Stimulated activated CD4-positive, alpha-beta T cell treated with anti-CD3 and anti-CD28 coated beads, TNF-alpha, amount 100 ng/mL, for 48 hours (primary cell): ENCODE results near the gene NES.
"Not testable (repeated sequence)": the region's sequence is repeated elsewhere in the genome, so short reads cannot be mapped to it uniquely, and the experiment has no call there.

ENCODE experiments used
- DNase-seq, 3 donors: peaks; one replicate each; pipeline ENCODE4 v3.0.0-alpha.2; 2020; ENCODE audit warnings: low read depth in 3 of 3

The NES gene

DNA sequence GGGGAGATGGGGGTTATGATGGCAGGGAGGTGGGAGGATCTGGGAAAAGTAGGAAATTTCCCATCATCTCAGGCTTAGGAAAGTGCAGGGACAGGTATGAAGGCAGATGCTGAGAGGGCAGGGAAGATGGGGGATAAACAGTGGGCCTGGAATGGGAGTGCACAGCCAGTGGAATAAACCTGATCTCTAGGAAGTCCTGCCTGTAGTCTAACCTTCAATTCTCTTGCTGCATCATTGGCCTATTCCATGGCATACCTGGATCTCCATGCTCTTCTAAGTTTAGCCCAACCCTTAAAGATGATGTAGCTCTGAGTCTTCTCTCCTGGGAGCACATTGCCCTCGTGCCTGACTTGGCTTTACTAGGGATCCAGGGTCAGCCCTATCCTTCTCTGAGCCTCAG lies 32.6 kb downstream of the NES start:
- DNase-seq = no peak

DNA sequence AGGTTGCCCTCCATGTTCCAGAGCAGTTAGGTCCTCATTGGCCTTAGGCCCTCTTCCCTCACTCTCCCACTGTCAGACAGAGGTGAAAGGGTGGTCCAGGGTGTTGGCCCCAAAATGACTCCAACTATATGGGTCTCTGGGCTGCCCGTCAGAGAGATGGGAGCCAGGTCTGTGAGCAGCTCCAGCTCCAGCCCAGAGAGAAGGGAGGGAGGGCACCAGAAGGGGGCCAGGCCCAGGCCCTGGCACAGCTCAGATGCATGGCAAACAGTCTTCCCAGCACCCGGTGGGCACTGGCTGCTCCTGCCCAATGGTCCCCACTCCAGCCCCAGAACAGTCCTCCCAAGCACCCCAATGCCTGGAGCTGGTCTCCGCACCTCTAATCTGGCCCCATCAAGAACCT lies 33.1 kb downstream of the NES start:
- DNase-seq = no peak

DNA sequence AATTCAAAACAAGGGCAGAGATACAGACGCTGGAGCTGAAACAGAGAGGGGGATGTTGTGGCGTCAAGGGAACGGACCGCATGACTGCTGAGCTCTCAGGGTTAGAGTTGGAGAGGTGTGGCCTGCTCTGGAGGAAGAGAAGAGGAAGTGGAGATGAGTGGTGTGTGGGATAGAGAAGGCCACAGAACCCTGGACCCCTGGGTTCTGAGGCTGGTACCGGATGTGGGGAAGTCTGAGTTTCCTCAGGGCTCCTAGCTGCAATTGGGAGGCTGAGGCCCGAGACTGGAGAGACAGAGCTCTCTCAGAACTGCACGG lies 33.5 kb downstream of the NES start:
- no peak for DNase-seq

DNA sequence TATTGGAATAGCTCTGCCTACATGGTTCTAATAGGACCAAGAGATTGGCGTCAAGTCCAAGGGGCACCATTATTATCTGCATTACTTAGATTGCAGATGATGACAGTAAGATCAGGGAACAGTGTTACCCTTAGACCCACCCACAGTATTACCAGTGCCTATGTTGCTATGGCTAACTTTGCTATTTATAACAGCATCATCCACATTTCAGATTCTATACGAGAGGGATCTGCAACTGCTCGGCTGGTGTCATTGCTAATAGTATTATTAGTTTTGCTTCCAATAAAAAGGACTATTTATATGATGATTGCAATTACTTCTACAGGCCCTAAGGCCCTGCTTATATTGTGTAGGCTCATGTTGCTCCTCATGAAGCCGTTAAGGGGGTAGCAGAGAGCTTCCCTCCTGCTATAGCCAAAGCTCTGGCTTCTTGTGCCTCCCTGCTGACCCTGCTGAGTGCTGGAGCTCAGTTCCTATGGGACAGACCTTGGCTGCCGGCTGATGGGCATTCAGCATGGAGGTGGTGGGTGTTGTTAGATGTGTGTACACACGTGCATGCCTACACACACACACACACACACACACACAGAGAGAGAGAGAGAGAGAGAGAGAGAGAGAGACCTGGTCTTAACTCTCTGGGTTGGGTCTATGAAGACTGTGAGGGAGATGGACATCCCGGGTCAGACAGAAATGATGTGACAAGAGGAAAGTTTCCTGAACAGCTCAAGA lies 34.0 kb downstream of the NES start:
- no peak for DNase-seq

DNA sequence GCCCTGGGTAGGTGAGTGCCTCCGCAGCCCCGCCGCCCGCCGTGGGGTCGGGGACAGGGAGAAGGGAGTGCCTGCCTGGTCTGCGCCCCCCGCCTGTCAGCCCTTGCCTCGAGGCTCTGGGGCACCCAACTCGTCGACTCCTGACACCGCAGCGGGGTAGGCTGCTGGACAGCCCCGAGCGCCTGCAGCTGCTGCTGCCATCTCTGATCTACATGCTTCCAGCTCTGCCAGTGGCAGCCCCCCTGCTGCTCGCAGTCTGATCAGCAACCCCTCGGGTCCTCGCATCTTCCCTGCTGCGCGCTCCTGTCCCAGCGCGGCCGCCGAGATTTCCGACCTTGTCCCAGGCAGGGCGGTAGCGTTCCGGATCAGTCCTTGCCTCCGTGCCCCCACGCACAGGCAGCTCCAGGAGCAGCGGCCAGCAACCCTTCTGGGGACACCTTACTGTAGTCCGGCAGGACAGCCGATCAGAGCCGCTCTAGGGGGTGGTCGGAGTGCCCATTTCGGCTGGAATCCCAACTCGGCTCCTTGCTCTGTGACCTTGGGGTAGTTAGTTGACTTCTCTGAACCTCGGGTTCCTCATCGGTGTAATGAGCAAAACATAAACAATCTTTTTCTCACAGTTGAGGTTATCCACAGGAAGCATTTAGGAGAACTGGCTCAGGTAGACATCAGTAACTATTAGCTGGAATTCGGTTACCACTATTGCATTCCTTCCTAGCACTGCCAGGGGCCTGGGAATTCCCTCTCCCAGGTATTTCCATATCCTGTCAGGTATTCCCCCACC lies 34.8 kb downstream of the NES start:
- DNase-seq = no peak

DNA sequence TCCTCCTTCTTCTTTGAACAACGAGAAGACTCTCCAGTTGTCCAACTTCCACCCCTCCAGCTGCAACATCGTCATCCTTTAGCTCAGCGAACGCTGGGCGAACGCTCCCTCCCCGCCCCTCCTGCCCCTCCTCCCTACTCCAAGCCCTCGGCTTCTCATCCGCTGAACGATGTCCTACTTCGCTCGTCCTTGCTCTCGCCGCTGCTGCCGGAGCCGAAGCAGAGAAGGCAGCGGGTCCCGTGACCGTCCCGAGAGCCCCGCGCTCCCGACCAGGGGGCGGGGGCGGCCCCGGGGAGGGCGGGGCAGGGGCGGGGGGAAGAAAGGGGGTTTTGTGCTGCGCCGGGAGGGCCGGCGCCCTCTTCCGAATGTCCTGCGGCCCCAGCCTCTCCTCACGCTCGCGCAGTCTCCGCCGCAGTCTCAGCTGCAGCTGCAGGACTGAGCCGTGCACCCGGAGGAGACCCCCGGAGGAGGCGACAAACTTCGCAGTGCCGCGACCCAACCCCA lies 35.4 kb downstream of the NES start, which contains the start of gene BCAN:
Gene BCAN, plus strand, starts transcription at position 357 of the 504 bp plus-strand sequence. CDS start 3,938 bp downstream, outside the sequence.
- DNase-seq = no peak

DNA sequence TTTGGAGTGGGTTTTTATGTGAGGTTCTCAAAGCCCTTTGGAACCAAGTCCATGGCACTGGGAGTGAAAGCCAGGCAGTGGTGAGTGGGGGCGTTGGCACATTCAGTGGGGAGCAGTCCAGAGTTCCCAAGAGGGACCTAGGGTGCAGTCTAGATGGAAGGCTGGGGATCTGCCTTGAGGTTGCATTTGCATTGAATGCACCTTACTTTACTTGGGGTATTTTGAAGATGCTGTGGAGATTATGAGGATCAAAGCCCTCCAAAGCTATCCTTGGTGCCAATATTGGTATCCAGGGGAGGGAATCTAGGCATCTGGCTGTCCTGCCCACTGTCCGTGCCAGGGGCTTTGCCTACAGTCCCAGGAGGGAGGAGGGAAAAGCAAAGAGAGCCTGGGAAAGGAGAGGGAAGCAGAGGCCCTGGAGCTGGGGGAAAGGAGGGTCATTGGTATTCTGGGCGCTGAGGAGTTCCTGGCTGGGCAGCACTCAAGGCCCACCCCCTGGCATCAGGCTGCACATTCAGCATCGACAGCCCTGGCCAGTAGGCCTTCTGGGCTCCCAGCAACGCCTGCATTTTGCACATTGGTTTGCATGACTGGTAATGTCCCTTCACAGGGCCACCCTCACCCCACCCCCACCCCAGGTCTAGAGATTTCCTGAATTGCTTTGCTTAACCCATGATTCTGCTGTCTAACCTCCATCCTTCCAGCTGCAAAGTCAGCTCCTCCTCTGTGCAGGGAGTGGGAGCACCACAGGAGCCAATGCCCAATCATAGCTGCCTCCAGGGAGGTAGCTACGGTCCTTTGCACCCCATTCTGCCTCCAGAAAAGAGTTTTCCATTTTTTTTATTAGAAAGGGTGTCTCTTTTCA lies 36.1 kb downstream of the NES start:
- no peak for DNase-seq

DNA sequence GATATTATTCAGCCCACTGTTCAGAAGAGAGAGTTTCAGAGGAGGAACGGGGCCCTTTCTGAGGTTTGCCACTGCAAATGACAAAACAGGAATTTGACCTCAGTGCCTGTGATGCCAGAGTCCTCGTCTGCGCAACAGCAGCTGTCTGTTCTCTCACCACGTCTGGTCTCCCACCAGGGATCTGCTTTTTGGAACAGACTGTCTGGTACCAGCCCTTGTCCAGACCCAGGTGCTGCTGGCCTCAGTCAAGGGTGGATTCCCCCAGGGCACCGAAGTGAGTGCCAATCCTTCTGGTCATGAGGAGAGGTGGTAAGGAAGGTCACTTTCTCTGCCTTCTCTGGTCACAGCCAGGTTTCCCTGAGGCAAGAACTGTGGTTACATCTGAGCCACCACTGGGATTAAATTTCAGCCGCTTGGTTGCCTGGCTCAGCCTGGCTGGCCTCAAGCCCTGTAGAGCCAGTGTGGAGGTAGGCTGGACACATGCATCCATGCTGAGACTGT lies 37.6 kb downstream of the NES start:
- DNase-seq = no peak

DNA sequence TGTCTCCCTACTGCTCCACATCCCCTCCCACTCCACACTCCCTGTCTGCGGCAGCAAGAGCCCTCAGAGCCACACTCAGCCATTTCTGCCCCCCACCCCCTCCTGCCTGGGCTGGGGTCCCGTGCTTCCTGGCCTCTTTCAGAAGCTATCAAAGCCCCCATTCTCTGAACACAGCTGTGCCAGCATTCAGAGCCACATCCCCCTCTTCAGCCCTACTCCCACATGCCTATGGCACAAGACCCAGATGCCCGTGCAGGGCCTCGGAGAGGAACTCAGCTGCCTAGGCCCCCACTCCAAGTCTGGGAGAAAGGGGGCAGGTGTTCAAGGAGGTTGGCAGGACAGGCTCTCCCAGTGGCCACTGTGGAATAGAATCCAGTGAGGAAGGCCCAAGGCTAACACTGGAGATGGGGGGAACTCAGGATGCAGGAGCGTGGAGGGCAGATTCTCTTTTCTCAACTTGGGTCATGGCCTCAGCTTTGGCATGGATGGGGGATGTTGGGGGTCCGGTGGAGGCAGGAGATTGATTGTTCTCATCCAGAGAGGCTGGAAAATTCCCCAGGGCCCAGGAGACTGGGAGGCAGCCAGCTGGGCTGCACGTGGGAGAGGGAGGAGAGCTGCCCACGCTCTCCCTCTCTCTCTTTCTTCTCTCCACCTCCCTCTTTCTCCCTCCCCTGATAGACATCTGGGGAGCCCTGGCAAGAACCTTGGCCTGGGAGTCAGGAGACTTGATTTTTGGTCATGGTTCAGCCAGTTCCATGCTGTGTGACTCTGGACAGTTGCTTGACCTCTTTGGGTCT lies 38.8 kb downstream of the NES start:
- DNase-seq = no peak

DNA sequence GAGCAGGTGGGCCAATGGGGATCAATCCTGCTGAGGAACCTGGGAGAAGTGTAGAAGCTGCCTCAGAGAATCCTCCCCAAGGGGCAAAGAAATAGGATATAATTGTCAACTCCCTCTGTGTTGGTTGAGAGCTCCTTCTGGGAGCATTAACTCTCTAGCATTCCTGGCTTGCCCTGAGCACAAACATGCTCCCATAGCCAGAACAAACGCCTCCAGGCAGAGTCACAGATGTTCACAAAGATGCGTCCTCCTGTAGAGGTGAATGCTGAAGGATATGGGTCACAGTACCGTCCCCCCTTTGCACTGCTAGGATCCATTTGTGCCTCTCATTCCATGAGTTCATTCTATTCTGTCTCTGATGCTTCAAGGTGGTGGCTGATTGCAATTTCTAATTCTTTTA lies 44.9 kb downstream of the NES start:
- no peak for DNase-seq

DNA sequence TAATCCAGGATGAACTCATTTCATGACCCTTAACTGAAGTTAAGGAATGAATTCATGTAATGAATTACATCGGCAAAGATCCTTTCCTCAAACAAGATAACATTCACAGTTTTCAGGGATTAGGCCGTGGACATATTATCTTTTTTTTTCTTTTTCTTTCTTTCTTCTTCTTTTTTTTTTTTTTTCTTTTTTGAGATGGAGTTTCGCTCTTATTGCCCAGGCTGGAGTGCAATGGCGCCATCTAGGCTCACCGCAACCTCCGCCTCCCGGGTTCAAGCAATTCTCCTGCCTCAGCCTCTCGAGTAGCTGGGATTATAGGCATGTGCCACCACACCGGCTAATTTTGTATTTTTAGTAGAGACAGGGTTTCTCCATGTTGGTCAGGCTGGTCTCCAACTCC lies 46.1 kb downstream of the NES start:
- DNase-seq = not testable (repeated sequence)

DNA sequence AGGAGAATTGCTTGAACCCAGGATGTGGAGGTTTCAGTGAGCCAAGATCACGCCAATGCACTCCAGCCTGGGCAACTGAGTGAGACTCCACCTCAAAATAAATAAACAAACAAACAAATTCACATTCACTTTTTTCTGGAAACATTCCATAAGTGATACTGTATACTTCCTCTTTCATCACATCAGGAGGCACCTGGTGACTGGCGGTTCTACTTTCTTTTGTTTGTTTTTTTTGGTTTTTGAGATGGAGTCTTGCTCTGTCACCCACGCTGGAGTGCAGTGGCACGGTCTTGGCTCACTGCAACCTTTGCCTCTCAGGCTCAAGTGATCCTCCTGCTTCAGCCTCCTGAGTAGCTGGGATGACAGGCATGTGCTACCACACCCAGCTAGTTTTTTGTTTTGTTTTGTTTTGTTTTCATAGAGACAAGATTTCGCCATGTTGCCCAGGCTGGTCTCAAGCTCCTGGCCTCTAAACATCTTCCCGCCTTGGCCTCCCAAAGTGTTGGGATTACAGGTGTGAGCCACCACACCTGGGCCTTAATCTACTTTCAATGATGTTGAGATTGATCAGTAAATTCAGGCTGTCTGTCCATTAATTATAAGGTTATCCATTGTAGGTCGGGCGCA lies 47.3 kb downstream of the NES start:
- no peak for DNase-seq

DNA sequence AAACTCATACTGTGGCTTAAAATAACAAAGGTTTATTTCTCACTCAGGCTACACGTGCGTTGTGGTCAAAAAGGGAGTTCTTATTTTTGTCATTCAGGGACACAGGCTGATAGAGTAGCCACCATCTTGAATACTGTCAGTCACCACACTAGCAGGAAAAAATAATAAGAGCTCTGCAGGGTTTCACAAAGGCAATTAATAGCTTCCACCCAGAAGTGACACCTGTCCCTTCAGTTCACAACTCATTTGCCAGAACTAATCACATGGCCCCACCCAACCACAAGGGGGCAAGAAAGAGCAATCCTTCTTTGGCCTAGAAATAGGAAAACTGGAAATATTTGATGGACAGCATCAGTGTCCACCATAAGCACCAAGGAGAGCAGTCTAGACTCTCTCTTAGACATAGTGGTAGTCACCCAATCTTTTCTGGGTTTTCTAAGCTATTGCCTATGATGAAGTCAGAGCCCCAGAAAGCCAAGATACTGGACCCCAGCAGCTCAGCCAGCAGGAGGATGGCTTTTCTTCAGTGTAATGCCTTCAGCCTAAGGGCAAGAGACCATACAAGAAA lies 49.8 kb downstream of the NES start:
- no peak for DNase-seq

DNA sequence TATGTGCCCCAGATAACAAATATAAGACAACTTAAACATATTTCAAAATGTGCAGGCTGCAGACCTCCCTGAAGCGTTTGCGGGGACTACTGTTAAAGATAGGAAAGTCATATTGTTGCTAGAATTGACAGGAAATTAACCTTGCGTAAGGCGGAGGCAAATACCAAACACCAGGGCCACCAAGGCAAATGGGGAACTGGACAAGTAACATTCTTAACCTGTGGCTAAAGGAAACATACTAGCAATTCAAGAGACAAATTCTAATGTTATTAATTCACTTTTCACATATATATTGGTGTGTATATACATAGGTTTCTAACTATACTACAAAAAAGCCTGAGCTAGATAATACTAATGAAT lies 51.1 kb downstream of the NES start:
- no peak for DNase-seq

DNA sequence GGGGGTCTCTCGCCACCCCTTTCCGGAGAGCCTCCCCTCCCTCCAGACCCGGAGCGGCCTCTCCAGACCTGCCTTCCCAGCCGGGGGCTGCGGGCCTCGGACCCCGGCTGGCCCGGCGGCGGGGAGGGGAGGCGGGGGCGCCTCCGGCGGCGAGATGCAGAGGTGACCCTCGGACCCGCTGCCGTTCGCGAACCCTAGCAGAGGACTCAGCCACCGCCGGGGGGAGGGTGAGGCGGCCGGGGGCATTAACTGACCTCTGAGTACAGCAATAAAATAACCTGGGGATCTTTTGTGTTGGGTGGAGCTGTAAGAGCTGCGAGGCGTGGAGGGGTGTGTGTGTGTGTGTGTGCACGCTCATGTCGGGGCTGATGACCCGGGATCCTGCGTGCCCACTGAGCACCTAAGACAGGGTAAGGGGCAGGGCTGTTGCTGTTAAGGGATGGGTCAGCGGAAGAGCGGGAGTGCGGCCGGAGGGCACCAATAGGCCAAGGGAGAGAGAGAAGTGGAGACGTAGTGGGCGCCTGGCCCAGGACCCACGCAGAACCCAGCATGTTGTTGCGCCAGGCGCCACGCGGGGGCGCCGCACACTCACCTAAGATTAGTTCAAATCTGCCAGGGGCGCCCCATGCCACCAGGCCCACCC lies 51.6 kb downstream of the NES start:
- peak in 2 of 3 donors; percentile 41 to 61 for DNase-seq

DNA sequence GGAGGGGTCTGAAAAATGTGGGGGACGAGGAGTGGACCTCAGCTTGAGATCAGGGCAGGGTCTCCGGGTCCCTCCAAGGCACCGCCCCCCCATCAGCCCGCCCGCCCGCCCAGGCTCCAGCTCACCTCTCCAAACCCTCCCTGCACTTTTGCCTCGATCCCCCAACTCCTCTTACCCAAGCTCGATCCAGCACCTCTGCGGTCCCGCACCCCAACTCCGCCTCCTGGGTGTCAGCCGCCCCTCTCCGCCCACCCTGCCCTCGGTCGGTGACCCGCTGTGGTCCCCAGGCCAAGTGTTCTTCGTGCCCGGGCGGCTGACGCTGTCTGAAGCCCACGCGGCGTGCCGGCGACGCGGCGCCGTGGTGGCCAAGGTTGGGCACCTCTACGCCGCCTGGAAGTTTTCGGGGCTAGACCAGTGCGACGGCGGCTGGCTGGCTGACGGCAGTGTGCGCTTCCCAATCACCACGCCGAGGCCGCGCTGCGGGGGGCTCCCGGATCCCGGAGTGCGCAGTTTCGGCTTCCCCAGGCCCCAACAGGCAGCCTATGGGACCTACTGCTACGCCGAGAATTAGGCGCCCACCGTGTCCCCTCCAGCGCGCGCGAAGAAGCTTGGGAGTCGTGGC lies 52.3 kb downstream of the NES start:
- DNase-seq = no peak

DNA sequence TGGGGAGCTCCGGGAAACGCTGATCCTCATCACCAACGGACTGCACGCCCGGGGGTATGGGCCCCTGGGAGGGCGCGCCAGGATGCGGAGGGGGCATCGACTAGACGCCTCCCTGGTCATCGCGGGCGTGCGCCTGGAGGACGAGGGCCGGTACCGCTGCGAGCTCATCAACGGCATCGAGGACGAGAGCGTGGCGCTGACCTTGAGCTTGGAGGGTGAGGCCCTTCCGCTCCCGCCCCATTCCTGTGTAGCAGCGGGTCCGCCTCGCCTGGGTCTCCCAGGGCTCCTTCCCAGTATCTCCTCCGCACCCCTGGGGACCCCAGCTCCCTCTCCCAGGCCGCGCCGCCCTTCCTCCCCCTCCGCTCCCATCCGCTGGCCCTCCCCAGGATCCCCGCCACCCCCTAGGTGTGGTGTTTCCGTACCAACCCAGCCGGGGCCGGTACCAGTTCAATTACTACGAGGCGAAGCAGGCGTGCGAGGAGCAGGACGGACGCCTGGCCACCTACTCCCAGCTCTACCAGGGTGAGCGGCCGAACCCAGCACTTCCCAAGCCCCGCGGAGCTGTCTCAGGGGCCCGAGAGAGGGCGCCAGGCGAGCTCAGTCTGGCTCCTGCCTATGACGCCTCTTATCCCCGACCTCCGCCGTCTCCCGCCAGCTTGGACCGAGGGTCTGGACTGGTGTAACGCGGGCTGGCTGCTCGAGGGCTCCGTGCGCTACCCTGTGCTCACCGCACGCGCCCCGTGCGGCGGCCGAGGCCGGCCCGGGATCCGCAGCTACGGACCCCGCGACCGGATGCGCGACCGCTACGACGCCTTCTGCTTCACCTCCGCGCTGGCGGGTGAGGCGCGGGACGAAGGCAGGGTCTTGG lies 53.0 kb downstream of the NES start:
- no peak for DNase-seq

DNA sequence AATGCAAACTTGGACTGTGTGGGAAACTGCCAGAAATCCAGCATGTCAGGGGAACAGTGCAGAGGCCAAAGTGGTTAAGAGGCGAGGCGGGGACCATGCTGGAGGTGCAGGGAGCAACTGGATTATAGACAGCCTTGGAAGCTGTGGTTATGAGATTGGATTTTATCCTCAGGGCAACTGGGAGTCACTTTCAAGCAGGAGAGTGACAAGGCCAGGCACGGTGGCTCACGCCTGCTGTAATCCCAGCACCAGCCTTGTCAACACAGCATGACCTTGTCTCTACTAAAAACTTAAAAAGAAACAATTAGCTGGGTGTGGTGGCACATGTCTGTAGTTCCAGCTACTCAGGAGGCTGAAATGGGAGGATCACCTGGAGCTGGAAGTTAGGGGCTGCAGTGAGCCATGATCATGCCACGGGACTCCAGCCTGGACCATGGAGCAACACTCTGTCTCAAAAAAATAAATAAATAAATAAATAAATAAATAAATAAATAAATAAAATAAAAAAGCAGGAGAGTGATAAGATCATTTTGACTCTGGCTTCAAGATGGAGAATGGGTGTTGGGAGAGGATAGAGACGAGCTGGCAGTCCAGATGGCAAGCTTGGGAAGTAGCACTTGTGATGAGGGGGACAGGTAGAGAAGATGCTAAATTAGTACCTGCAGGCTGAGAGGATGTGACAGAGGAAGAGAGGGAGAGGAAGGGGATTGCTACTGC lies 54.5 kb downstream of the NES start:
- no peak for DNase-seq
